Pancreas (tissue), 10 donors: ENCODE data around the gene PNKP. TPM values are rescaled to one million over a fixed set of nuclear protein-coding genes. Genes with fewer than 3 reads are reported as not detected.

ENCODE experiments used
- ATAC-seq, 4 donors: fragments of 200-7000 bp; cut with Tn5 transposase; one replicate each; pipeline versions ENCODE4 v1.8.0 to v1.9.1; 2020; ENCODE audit warnings: mild to moderate bottlenecking in 4 of 4, moderate library complexity in 4 of 4
- DNase-seq, 6 donors: peaks; one replicate each; pipeline ENCODE4 v3.0.0-alpha.2; 2020
- FAIRE-seq: peaks from 2 replicates; lab custom pipeline; 2012; peaks lifted over from hg19 to GRCh38; lab: Jason Lieb, UNC
- H3K27ac ChIP-seq, 4 donors: fragments of 200-600 bp; sonication (generic); 1 replicate in 3 of 4; 2 replicates in 1 of 4; pipeline versions ENCODE4 v1.5.0 to v1.8.0; 2020
- H3K27me3 ChIP-seq, 4 donors: fragments of 200-600 bp; one replicate each; pipeline ENCODE4 v1.8.0; 2021
- H3K36me3 ChIP-seq, 3 donors: fragments of 200-600 bp; sonication (generic) in 1 of 3; one replicate each; pipeline versions ENCODE4 v1.5.0 to v1.8.0; 2020 to 2021
- H3K4me1 ChIP-seq, 3 donors: fragments of 200-600 bp; one replicate each; pipeline ENCODE4 v1.8.0; 2021
- H3K4me3 ChIP-seq, 4 donors: fragments of 200-600 bp; sonication (generic) in 2 of 4; one replicate each; pipeline versions ENCODE4 v1.5.0 to v1.8.0; 2020 to 2021
- H3K9me3 ChIP-seq, 4 donors: fragments of 200-600 bp; one replicate each; pipeline ENCODE4 v1.8.0; 2021
- CTCF ChIP-seq, 4 donors: fragments of 200-600 bp; sonication (generic) in 3 of 4; IDR thresholded peaks; one replicate each; pipeline versions ENCODE4 v1.5.0 to v1.8.0; 2021; ENCODE audit warnings: antibody characterized with exemption in 4 of 4
- WGBS, 2 donors: extraction: QIAGEN DNeasy Blood & Tissue Kit; methylation state at CpG; one replicate each; pipeline ENCODE4 v1.1.7; 2013; 5-methylcytosine and 5-hydroxymethylcytosine counted together
- intact Hi-C, 3 donors: fragments of 100-400 bp; cut with DNase I; formaldehyde crosslinking; loops; one replicate each; pipeline versions ENCODE4 v1.11.1 to v1.14.2; 2022
- polyA plus RNA-seq, 2 donors: library from polyadenylated mRNA; stranded (reverse); fragments of 200-250 nt; gene quantifications; one replicate each; pipeline ENCODE4 v1.2.3, GENCODE V29; 2013
- total RNA-seq, 6 donors: library from RNA; stranded (reverse); fragmentation: NEBNext Ultra II Directional in 4 of 6; extraction: Animal tissue kit (Norgen Biotek cat#: 25700) in 4 of 6; gene quantifications; one replicate each; pipeline versions ENCODE4 v1.2.1 to v1.2.4, GENCODE V29; 2021 to 2023
- donor health status: healthy with polysubstance abuse.
- donor health status: DM: no; HTN: no; CAD: no; lungs with moderate emphysema.
- donor health status: DM: no; HTN: no; CAD: no.
- donor health status: control.
- donor health status: control.
- donor health status: Bipolar disorder and iron deficiency.
- donor health status: DM: yes; HTN: yes; CAD: no.
- donor health status: DM: no; HTN: no; CAD: no.
- donor health status: DM: no; HTN: no; CAD: no.
- donor health status: DM: yes; HTN: yes; CAD: no.

The PNKP gene
- total and polyA plus RNA-seq, 8 donors, result 28.7 to 154 (median 43.7) TPM

GRCh38 chr19:49861541-49862378, 5.6 kb downstream of the PNKP start:
- Histone ChIP-seq H3K27me3 (no peaks in the 10 kb centered on the region), H3K4me1 (peaks cover 9 to 19% (median 19%) of the 10 kb centered on the region in 3 donors), H3K36me3 (peaks cover 0 to 35% (median 10%) of the 10 kb centered on the region in 3 donors), H3K27ac (no peak overlapping the region), H3K4me3 (no peak overlapping the region), H3K9me3 (no peaks in the 10 kb centered on the region)
- ATAC-seq (no peak), FAIRE-seq (no peak), DNase-seq (peak in 3 of 6 donors; percentile 29 to 83 (median 53))
- intact Hi-C loops, result no loop called here
- WGBS, 2 donors, result 85 to 89% methylated on average over 51 to 60 of the region's 60 CpGs
- TF ChIP-seq CTCF (IDR thresholded peaks at IDR 0.05), result no peak

- H3K27ac ChIP-seq, result no peak overlapping the region
- no peaks in the 10 kb centered on the region for H3K9me3 ChIP-seq
- ATAC-seq, result no peak
- WGBS, 2 donors, result 65 to 68% methylated on average over 13 of the region's 13 CpGs
- peaks cover 5 to 13% (median 13%) of the 10 kb centered on the region in 3 donors for H3K4me1 ChIP-seq
- no peak for FAIRE-seq
- intact Hi-C loops, result no loop called here
- DNase-seq, result peak in 2 of 6 donors; percentile 26 to 44
- H3K4me3 ChIP-seq, result no peak overlapping the region
- H3K36me3 ChIP-seq, result peaks cover 0 to 35% (median 10%) of the 10 kb centered on the region in 3 donors
- TF ChIP-seq CTCF (IDR thresholded peaks at IDR 0.05), result no peak
- H3K27me3 ChIP-seq, result no peaks in the 10 kb centered on the region
Measured at GRCh38 chr19:49861107-49861506, 6.3 kb downstream of the PNKP start.

GRCh38 chr19:49860336-49861102, 6.9 kb downstream of the PNKP start:
- H3K27ac ChIP-seq, result no peak overlapping the region
- 71 to 72% methylated on average over 17 of the region's 17 CpGs for WGBS, 2 donors
- peaks cover 0 to 7% (median 7%) of the 10 kb centered on the region in 3 donors for H3K4me1 ChIP-seq
- intact Hi-C loops, result no loop called here
- TF ChIP-seq CTCF (IDR thresholded peaks at IDR 0.05), result no peak
- ATAC-seq (no peak), FAIRE-seq (no peak), DNase-seq (peak in 1 of 6 donors; percentile 55)
- H3K4me3 ChIP-seq, result no peak overlapping the region
- H3K27me3 ChIP-seq, result no peaks in the 10 kb centered on the region
- H3K9me3 ChIP-seq, result no peaks in the 10 kb centered on the region
- H3K36me3 ChIP-seq, result peaks cover 0 to 37% (median 10%) of the 10 kb centered on the region in 3 donors

- Histone ChIP-seq H3K9me3 (no peaks in the 10 kb centered on the region), H3K4me3 (no peak overlapping the region), H3K27ac (no peak overlapping the region), H3K4me1 (peaks cover 0 to under 1% (median 0%) of the 10 kb centered on the region in 3 donors), H3K36me3 (peaks cover 0 to 42% (median 10%) of the 10 kb centered on the region in 3 donors), H3K27me3 (no peaks in the 10 kb centered on the region)
- ATAC-seq (no peak), FAIRE-seq (no peak), DNase-seq (peak in 1 of 6 donors; percentile 42)
- 84 to 86% methylated on average over 22 of the region's 22 CpGs for WGBS, 2 donors
- intact Hi-C loops, result no loop called here
- TF ChIP-seq CTCF (IDR thresholded peaks at IDR 0.05), result no peak
Measured at GRCh38 chr19:49859682-49860335, 7.6 kb downstream of the PNKP start.
